Middle frontal gyrus (tissue), 1 donor: Measurements from ENCODE around the gene FLT3LG.

Experiments used
- DNase-seq: peaks from one replicate; pipeline ENCODE4 v3.0.0-alpha.2; 2015; ENCODE audit warnings: low spot score; ENCODE audit errors: extremely low spot score

FLT3LG gene

GRCh38 chr19:49512970-49513745, 39.1 kb downstream of the FLT3LG start:
- no peak for DNase-seq

DNA sequence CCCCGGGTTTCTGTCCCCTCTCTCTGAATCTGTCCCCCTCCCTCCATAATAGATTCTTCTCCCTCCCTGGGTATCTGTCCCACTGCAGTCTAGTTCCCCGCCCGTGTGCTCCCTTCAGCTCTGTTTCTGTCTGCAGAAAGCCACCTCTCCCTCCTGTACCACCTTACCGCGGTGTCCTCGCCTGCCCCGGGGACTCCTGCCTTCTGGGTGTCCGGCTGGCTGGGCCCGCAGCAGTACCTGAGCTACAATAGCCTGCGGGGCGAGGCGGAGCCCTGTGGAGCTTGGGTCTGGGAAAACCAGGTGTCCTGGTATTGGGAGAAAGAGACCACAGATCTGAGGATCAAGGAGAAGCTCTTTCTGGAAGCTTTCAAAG, 39.7 kb downstream of the FLT3LG start:
- DNase-seq: no peak

DNA sequence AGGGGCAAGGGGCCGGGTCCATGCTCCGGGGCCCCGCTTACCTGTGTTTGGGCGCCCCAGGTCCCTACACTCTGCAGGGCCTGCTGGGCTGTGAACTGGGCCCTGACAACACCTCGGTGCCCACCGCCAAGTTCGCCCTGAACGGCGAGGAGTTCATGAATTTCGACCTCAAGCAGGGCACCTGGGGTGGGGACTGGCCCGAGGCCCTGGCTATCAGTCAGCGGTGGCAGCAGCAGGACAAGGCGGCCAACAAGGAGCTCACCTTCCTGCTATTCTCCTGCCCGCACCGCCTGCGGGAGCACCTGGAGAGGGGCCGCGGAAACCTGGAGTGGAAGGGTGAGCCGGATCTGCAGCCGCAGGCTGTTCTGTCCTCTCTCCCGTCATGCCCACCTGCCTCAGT, 40.1 kb downstream of the FLT3LG start:
- DNase-seq: no peak

- DNase-seq: no peak
These were observed 41.8 kb downstream of the FLT3LG start for GRCh38 chr19:49515767-49516166.

- no peak for DNase-seq
These were observed 44.0 kb downstream of the FLT3LG start for GRCh38 chr19:49518033-49518432.

- DNase-seq: no peak
These were observed 46.8 kb downstream of the FLT3LG start for GRCh38 chr19:49520705-49521319.

GRCh38 chr19:49524812-49525455, 50.9 kb downstream of the FLT3LG start:
- no peak for DNase-seq

- no peak for DNase-seq
These were observed 54.3 kb downstream of the FLT3LG start for GRCh38 chr19:49528211-49528771.

GRCh38 chr19:49530708-49531107, 56.7 kb downstream of the FLT3LG start:
- no peak for DNase-seq

- DNase-seq: no peak
These were observed 59.8 kb downstream of the FLT3LG start for GRCh38 chr19:49533551-49534488.

GRCh38 chr19:49534632-49535385, 60.8 kb downstream of the FLT3LG start:
- no peak for DNase-seq
